NOMO-1 treated with DMSO at 0.1 percent for 48 hours (cell line): ENCODE measurements around the gene PPFIA2.
A peak's percentile ranks its signal among the peaks of the same experiment; 100 is the strongest.

ENCODE experiments used
- DNase-seq: peaks from one replicate; lab custom pipeline; 2025; ENCODE audit not compliant: unreplicated experiment; lab: John Stamatoyannopoulos, UW

Gene PPFIA2

DNA sequence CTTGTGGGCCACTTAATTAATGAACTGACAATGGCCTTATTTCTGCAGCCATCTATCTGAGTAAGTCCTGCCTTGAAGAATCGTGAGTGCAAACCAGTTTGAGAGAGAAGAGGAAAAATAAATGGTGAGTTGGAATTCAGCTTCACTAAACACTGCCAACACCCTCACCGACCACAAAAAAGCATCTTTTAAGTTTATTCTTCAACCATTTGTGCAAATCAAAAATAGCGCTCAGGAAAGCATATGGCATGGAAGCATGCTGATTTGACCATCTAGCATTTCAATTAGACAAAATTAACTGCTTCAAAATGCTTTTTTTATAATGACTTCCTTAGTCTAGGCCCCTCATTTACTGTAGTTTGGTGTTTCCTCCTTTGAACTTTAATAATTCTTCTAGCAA is 294.0 kb downstream of the PPFIA2 start:
- DNase-seq: no peak

DNA sequence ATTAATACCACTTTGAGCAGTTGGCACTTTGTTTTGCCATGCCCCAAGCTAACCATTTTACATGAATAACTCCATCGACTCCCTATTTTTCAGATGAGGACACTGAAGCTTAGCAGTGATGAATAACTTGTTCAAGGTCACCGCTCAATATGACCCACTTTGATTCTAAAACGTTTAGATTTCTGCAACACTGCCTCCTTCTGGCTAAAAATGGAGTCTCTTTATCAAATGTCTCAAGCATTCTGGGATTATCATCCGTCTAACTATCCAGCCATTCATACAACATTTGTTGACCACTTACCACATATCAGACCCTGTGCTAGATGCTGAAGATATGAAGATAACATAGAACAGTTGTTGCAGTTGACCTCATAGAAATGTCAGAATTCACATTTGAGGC is 298.0 kb downstream of the PPFIA2 start:
- no peak for DNase-seq

DNA sequence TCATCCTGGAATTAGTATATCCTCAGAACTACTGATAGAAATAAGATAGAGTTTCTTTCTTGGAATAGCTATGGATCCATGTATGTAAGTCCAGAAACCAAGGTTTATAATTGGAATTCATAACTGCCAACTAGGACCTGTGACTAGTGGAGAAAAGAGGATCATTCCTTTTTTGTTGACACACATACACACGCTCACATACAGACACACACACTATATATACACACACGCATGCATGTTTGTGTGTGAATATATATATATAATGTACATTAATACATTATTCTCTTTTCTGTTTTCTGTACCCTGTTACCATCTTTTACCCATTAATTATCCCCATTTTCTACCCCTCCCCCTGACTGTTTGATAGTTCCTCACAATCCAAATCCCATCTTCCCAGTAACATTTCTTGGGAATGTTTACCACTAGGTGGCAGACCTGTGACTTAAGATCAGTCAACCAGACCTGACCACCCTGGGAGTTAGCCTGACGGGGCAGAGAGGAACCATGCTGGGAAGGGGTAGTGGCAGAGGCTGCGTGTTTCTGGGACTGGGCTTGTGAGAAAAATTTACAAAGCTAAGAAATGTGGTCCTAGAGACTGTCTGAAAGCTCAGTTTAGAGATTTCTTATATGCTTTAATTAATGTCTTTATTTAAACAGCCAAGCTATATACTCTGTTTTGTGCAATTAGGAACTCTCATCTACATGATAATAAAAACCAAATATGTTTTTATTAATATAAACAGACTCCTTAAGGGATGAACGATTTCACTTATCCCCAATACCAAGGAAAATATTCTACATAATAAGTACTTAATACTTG is 308.0 kb downstream of the PPFIA2 start:
- DNase-seq: peak; percentile 23

DNA sequence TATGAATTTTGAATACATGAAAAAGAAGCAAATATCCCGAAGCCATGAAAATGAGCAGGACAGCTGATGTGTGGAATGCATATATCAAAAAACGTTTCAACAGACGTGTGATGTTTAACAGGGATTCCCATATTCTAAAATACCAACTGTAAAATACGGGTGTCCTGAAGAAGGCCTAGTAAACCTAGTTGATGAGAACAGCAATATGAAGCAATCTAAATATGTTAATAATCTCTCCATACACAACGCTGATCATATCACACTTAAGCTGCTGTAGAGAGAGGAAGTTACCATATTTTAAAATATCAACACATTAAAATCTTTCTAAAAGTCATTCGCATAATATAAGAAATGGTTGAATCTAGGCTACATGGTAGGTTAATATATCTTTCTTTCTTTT is 317.5 kb downstream of the PPFIA2 start:
- DNase-seq: no peak

DNA sequence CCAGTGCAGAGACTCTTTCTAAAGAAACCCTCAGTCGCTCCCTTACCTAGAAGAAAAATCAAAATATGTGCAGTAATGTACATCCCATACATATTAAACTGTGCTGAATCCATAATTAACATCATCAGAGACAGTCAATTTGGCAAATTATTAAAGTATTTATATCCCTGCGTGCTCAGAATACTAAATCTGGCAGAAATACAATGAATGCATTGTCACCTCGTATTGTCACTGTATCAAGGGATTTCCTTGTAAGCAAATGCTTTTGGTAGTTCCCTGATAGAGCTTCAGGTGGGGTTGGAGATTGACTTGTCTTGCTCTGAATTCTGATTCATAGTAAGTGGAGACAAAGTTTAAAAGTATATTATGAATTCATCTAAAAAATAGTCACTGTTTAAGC is 319.1 kb downstream of the PPFIA2 start:
- DNase-seq: no peak

DNA sequence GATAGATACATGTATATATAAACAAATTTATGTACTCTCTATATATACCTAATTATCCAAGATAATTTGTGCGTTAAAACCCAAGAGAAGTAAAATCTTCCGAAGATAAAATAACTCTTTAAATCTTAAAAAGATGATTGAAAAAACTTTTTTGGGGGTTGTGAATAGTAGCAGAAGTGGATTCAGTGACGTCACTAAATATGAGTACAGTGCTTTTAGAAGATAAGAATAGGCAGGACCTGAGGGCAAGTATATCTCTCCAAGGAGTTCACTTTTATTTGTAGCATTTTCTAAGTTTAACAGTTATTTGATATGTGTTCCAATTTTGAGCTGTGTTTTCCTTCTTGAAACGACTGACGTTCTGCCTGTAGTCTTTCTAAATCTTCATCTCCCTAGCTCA is 319.8 kb downstream of the PPFIA2 start:
- DNase-seq: no peak

DNA sequence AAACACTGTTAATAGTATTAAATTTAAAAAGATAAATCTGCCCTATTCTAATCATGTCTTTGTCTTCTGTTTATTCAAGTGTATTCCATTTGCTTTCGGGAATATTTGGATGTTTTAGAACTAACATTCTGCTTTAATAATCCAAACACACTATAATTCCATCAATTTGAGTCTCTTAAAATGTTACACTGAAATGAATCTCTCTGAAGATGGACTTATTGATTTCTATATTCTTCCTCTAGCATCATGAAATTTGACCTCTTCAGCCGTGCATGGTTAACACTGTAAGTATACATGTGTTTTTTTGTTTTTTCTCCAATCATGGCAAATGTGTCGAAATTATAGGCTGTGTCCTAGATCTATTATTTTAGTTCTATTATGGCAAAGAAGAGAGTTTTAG is 342.1 kb downstream of the PPFIA2 start:
- no peak for DNase-seq

DNA sequence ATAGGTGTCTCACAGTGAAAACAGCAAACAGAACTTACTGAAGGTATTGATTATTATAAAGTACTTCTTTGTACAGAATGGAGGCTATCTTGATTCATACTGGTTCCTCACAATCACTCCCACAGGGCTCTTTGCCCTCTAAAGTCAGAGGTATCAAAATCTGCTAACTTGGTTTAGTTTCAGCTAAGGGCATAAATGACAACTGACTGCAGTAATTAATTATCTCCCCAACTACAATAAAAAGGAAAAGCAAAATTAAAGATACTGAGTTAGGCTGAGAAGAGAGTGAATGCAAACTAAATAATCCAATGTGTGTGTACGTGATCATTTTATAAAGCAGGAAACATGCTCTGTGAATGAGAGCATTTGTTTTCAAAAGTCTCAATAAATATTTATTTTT is 342.6 kb downstream of the PPFIA2 start:
- DNase-seq: no peak

DNA sequence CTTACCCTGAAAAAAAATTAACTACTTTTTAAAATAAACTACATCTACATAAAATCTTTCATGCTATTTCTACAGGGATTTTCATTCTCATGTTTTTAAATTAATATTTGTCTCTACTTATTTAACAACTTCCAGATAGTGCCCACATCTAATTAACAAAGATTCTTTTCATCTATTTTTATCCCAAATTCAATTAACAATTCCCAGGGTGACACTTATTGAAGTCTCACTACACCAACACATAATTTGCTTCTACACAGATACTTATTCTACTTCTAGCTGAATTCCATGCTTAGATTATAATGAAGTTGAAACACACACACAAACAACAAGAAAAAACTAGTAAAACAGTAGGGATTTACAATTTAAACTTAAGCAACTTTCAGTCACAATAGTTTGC is 344.7 kb downstream of the PPFIA2 start:
- no peak for DNase-seq

DNA sequence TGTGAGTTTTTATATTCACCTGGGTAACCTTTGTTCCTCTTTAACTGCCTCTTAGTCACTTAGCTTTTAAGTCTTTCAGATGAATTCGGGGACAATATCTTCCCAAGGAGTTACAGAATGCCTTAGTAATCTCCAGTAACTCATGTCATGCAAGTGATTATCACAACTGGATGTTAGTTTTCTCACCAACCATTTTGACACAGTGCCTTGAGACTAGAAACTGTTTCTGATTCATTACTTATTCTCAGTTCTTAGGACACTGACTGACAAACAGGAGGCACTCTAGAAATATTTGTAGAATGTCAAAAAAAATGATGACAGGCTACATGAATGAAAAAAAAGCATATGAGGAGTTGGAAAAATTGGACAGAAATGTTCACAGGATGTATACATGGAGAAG is 346.2 kb downstream of the PPFIA2 start:
- no peak for DNase-seq

DNA sequence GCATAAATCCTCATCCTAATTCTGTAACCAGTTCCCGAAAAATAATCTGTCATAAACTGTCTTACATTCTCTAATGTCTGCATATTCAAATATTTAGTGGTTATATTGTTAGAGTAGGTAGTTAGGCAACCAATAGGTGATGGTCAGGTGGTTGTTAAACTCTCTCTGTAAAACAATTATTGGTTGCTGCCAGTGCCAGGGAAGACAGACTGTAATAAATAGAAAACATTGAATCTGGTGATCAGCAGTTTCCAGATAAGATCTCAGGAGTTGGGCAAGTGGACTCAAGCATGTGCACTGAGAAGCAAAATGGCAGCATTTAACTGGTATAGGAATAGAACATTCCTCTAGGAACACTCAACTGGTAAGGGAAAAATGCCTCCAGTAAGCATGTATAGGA is 355.8 kb downstream of the PPFIA2 start:
- DNase-seq: no peak

DNA sequence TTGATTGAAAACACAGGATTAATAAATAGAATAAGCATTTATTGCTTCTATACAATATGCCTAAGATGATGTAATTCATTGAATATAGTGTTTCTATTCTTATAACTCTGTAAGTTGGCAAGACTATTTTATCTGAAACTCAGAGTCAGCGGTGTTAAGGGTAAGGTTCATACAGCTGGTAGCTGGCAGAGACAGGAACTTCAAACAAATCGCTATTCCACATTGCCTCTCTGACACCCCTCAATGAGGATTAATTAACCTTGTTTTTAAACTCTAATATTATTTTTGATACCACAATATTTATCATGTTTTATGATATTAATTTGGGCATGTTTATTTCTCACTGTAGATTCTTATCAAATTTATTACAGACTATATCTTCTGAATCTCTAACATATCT is 357.9 kb downstream of the PPFIA2 start:
- DNase-seq: no peak

DNA sequence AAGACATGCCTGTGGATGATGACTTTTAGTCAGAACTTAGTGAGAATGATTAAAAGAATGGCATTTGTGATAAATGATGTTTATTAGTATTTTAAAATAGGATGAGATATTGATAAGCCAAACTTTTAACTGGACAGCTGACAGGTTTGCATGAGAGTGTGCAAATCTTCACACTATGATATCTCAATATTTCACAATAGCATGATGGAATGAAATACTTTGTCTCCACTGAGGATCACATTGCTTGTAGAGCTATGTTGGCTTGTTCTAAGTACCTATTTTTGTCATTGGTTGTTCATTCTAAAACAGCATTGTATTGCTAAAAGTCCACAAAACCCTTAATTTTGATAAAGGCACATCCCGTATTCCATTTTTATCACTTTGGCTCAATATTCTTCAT is 359.1 kb downstream of the PPFIA2 start:
- no peak for DNase-seq

DNA sequence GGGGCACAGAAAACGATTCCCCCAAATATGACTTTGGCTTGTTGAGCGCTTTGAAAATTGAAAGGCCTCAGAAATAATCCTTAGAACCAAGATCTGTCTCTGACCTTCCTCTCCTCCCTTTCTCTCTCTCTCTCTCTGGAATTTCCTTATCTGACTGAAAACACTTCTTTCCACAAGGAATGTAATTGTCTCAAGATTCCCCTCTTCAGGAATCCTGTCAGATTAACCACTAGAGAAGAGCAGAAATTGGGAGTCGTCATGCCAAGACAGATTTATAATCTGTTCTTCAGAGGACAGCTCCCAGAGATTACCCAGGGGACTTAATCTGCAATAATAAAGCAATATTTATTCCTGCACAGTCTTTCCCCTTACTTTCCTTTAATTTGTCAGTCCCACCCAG is 363.7 kb downstream of the PPFIA2 start:
- no peak for DNase-seq

DNA sequence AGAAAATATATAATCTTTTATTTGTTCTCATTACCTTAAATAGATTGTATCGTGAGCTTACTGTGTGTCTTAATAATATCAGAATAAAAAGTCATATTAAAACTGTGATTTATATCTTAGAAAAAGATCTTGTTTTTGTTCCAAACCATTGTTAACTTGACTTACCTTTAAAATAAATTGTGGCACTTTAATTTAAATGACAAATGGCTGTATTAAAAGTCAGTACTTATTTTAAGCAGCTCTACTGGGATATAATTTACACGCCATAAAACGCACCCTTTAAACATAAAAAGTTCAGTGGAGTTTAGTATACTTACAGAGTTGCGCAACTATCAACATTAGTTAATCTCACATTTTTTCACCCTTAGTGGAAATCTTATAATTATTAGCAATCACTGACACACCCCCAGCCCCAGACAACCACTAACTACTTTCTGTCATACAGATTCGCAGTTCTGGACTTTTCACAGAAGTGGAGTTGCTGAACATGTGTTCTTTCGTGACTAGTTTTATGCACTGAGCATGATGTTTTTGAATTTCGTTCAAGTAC is 369.5 kb downstream of the PPFIA2 start:
- no peak for DNase-seq

DNA sequence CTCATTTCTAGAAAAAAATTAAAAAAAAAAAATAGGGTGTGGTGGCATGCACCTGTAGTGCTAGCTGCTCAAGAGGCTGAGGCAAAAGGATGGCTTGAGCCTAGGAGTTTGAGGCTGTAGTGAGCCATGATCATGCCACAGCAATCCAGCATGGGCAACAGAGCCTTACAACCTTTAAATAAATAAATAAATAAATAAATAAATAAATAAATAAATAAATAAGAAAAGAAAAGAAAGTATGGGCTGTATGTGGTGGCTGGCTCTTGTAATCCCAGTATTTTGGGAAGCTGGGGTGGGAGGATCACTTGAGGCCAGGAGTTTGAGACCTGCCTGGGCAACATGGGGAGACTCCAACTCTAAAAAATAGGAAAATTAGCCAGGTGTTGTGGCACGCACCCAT is 373.0 kb downstream of the PPFIA2 start:
- no peak for DNase-seq

DNA sequence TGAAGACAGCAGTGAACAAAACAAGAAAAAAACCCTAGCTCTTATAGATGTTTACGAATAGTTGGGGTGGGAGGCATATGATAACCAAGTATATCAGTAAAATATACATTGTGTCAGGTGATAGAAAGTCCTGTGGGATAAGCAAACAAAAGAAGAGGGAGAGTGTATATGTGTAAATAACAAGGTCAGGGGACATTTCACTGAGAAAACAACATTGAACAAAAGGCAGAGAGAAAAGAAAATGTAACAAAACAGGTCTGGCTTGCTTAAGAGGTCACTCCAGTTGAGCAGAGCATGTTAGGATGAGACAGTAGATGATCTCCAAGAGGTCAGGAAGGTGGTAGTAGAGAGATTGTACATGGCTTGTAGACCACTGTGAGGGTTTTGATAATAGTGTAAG is 377.2 kb downstream of the PPFIA2 start:
- no peak for DNase-seq

DNA sequence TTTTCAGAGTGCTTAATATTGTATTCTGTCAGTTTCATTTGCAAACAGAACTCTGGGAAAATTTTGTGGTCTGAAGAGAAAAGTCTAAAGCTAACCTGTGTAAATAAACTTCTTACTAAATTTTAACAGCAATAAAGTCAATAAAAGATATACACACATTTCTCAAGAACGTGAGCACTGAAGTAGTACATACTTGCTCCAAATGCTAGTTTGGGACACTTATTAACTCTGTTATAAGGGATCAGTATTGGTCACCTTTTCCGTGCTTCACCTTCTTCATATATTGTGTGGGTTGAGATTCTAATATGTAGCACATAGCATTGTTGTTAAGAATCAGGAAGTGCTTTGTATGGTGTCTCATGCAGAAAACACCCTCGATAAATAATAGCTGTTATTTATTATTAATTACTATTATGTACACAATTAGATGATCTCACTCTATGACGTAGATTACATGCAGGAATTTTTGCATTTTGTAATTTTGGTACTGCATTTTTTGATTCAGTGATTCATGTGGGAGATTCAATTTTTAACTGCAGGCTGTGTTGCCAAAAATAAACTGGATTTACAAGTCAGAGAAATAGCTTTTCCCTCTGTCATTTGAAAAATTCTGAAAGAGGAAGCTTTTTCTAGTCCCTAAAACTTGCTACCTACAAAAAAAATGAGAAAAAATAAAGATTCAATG is 380.4 kb downstream of the PPFIA2 start:
- no peak for DNase-seq

DNA sequence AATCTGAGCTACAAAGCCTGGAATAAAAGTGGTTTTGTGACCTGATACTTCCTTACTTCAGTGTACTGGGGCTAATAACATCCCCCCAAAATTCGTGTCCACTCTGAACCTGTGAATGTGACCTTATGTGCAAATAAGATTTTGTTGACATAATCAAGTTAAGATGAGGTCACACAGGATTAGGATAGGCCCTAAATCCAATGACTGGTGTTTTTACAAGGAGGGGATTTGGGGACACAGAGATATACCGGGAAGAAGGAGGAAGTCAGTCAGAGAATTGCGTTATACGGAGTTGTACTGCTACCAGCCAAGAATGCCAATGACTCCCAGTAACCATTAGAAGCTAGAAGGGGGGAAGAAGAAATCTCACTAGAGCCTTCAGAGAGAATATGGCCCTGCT is 381.4 kb downstream of the PPFIA2 start:
- no peak for DNase-seq

DNA sequence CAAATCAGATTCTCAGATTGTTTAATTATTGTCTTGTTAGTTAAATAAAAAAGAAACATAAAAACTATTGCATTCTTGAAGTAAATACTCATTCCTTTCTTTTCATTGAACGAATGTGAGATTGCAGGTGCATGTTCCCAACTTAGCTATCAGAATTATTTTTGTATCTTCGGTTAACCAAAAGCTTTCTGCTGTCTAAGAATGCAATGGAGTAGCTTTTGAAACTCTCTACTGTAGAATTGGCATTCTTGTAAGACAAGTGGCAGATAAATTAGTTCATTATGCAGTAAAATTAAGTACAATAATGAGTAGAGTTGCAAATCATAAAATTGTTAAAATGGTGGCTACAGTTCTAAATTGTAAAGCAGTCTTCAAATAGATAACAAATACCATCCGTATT is 383.2 kb downstream of the PPFIA2 start:
- no peak for DNase-seq

DNA sequence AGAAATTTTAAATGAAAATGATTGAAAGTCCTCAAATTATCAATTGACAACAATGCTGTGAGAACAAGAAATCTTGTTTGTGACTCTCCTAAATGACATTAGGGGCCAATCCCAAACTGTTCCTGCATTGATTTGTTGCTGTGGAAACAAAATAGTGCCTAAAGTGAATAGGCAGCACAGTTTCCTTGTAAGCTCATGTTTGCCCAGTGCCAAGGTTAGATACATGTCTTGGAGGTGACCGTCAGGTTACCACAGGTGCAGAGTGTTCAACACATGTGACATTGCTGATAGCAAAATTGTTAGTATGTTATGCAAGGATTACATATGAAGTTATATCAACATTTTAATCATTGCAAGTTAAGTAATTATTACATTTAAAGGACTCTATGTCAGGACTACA is 388.7 kb downstream of the PPFIA2 start:
- DNase-seq: no peak

DNA sequence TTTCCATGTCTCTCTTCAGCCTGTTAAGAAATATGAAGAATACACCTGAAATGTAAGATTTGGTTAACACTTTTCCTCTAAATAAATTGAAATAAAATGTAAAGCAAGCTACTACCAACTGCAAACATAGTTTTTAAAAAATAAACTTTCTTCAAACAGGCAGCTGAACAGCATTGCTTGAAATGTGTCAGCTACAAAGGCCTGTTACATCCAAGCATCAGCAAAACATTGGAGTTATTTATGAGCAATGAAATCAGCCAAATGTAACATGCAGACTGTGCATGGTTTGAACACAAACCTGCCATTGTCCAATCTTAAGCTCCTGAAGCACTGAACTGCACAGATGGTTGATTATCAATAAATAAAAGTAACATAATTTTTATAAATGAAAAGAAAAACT is 390.0 kb downstream of the PPFIA2 start:
- no peak for DNase-seq

DNA sequence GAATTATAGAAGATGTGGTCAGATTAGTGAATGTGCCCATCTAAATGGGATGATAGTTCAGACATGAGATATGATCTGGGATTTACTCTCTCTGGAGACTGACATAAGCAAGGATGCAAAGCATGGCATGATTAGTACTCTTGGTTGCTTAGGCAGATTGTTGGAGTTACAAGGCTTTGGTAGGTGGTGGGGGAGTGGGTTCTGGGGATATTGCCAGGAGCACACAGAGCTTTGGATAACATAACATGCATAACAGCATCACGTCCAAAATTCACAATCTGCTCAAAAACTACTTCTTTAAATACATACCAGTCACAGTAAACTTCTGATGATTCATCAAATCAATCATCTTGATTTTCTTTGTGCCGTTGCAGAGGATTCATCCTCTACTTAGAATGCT is 393.9 kb downstream of the PPFIA2 start:
- DNase-seq: no peak
